ENCODE data around the gene TCP10L. TPM values are rescaled to one million over a fixed set of nuclear protein-coding genes. Genes with fewer than 3 reads are reported as not detected.

Gene TCP10L
- total and polyA plus RNA-seq, 4 donors, result 1.1 to 8.0 (median 2.8) TPM

GRCh38 chr21:32554832-32555638 lies 30.3 kb downstream of the TCP10L start:
- Histone ChIP-seq H3K27ac (ENCODE audit: low read depth in 1 of 2, low read length in 2 of 2) (no peak overlapping the region), H3K4me1 (ENCODE audit: control insufficient read depth in 4 of 4, insufficient read depth in 4 of 4, low read length in 3 of 4) (no peaks in the 10 kb centered on the region), H3K27me3 (ENCODE audit: control insufficient read depth in 4 of 4, insufficient read depth in 4 of 4, low read length in 3 of 4) (no peaks in the 10 kb centered on the region), H3K36me3 (ENCODE audit: control insufficient read depth in 4 of 4, insufficient read depth in 3 of 4, low read depth in 1 of 4, low read length in 3 of 4) (no peaks in the 10 kb centered on the region), H3K9me3 (ENCODE audit: control insufficient read depth in 4 of 4, low read length in 3 of 4) (no peaks in the 10 kb centered on the region), H3K9ac (ENCODE audit: low read depth in 1 of 2, low read length in 2 of 2) (no peak overlapping the region), H3K4me3 (ENCODE audit: low read depth in 1 of 3, low read length in 3 of 3) (no peak overlapping the region)
- 93% methylated on average over 4 of the region's 4 CpGs for WGBS
- no peak for TF ChIP-seq HNF4G (IDR thresholded peaks at IDR 0.05)
- TF ChIP-seq EGR1 (IDR thresholded peaks at IDR 0.05; ENCODE audit: low read depth in 2 of 2), result no peak
- no peak for TF ChIP-seq FOXA1 (IDR thresholded peaks at IDR 0.05)
- no peak for TF ChIP-seq MAX (IDR thresholded peaks at IDR 0.05)
- TF ChIP-seq, protein P1, sequence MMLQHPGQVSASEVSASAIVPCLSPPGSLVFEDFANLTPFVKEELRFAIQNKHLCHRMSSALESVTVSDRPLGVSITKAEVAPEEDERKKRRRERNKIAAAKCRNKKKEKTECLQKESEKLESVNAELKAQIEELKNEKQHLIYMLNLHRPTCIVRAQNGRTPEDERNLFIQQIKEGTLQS (IDR thresholded peaks at IDR 0.05), result no peak
- TF ChIP-seq, protein P2, sequence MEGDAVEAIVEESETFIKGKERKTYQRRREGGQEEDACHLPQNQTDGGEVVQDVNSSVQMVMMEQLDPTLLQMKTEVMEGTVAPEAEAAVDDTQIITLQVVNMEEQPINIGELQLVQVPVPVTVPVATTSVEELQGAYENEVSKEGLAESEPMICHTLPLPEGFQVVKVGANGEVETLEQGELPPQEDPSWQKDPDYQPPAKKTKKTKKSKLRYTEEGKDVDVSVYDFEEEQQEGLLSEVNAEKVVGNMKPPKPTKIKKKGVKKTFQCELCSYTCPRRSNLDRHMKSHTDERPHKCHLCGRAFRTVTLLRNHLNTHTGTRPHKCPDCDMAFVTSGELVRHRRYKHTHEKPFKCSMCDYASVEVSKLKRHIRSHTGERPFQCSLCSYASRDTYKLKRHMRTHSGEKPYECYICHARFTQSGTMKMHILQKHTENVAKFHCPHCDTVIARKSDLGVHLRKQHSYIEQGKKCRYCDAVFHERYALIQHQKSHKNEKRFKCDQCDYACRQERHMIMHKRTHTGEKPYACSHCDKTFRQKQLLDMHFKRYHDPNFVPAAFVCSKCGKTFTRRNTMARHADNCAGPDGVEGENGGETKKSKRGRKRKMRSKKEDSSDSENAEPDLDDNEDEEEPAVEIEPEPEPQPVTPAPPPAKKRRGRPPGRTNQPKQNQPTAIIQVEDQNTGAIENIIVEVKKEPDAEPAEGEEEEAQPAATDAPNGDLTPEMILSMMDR (IDR thresholded peaks at IDR 0.05; ENCODE audit: low read depth, low read length, missing input control), result no peak
- TF ChIP-seq GABPA (IDR thresholded peaks at IDR 0.05 in 1 of 2, conservative IDR thresholded peaks at IDR 0.05 in 1 of 2), result no peak
- TF ChIP-seq, protein P3, sequence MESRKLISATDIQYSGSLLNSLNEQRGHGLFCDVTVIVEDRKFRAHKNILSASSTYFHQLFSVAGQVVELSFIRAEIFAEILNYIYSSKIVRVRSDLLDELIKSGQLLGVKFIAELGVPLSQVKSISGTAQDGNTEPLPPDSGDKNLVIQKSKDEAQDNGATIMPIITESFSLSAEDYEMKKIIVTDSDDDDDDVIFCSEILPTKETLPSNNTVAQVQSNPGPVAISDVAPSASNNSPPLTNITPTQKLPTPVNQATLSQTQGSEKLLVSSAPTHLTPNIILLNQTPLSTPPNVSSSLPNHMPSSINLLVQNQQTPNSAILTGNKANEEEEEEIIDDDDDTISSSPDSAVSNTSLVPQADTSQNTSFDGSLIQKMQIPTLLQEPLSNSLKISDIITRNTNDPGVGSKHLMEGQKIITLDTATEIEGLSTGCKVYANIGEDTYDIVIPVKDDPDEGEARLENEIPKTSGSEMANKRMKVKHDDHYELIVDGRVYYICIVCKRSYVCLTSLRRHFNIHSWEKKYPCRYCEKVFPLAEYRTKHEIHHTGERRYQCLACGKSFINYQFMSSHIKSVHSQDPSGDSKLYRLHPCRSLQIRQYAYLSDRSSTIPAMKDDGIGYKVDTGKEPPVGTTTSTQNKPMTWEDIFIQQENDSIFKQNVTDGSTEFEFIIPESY (IDR thresholded peaks at IDR 0.05), result no peak
- no peak for TF ChIP-seq NR2F2 (IDR thresholded peaks at IDR 0.05)
- TF ChIP-seq SP1 (IDR thresholded peaks at IDR 0.05), result no peak
- TF ChIP-seq TAF1 (conservative IDR thresholded peaks at IDR 0.05), result no peak
- TF ChIP-seq JUND (IDR thresholded peaks at IDR 0.05), result no peak
- TF ChIP-seq FOXA2 (IDR thresholded peaks at IDR 0.05), result no peak
- no peak for TF ChIP-seq RAD21 (IDR thresholded peaks at IDR 0.05)
- no peak for TF ChIP-seq REST (IDR thresholded peaks at IDR 0.05)
- no peak for TF ChIP-seq RXRA (IDR thresholded peaks at IDR 0.05)
- no peak for TF ChIP-seq YY1 (IDR thresholded peaks at IDR 0.05)
- TF ChIP-seq HNF4A (conservative IDR thresholded peaks at IDR 0.05), result no peak
- no peak for DNase-seq (ENCODE audit: low spot score)
